LoVo (cell line): ENCODE measurements around the gene LYST.
"Not testable (repeated sequence)": the region's sequence is repeated elsewhere in the genome, so short reads cannot be mapped to it uniquely, and the experiment has no call there.

Source experiments
- DNase-seq: peaks from one replicate; pipeline ENCODE4 v3.0.0-alpha.2; 2016; ENCODE audit warnings: low spot score

Gene LYST, protein sequence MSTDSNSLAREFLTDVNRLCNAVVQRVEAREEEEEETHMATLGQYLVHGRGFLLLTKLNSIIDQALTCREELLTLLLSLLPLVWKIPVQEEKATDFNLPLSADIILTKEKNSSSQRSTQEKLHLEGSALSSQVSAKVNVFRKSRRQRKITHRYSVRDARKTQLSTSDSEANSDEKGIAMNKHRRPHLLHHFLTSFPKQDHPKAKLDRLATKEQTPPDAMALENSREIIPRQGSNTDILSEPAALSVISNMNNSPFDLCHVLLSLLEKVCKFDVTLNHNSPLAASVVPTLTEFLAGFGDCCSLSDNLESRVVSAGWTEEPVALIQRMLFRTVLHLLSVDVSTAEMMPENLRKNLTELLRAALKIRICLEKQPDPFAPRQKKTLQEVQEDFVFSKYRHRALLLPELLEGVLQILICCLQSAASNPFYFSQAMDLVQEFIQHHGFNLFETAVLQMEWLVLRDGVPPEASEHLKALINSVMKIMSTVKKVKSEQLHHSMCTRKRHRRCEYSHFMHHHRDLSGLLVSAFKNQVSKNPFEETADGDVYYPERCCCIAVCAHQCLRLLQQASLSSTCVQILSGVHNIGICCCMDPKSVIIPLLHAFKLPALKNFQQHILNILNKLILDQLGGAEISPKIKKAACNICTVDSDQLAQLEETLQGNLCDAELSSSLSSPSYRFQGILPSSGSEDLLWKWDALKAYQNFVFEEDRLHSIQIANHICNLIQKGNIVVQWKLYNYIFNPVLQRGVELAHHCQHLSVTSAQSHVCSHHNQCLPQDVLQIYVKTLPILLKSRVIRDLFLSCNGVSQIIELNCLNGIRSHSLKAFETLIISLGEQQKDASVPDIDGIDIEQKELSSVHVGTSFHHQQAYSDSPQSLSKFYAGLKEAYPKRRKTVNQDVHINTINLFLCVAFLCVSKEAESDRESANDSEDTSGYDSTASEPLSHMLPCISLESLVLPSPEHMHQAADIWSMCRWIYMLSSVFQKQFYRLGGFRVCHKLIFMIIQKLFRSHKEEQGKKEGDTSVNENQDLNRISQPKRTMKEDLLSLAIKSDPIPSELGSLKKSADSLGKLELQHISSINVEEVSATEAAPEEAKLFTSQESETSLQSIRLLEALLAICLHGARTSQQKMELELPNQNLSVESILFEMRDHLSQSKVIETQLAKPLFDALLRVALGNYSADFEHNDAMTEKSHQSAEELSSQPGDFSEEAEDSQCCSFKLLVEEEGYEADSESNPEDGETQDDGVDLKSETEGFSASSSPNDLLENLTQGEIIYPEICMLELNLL (N-terminal part only)

GRCh38 chr1:235866205-235866912 is at the start of gene LYST:
Gene LYST, minus strand, starts transcription at chr1:235866906. Its CDS starts 36,489 bp downstream, at chr1:235830417.
- DNase-seq = peak; percentile 57

GRCh38 chr1:235915489-235915888 is 48.8 kb upstream of the LYST start:
- DNase-seq = not testable (repeated sequence)

- DNase-seq = no peak
Observed at GRCh38 chr1:235913311-235913710, 46.6 kb upstream of the LYST start.

- DNase-seq = no peak
Observed at GRCh38 chr1:235911876-235912275, 45.2 kb upstream of the LYST start.

- no peak for DNase-seq
Observed at GRCh38 chr1:235911300-235911662, 44.6 kb upstream of the LYST start.

- DNase-seq = peak; percentile 81
Observed at GRCh38 chr1:235910357-235911299, 43.9 kb upstream of the LYST start.

- peak; percentile 82 for DNase-seq
Observed at GRCh38 chr1:235908742-235909520, 42.2 kb upstream of the LYST start.

- DNase-seq = no peak
Observed at GRCh38 chr1:235907897-235908240, 41.2 kb upstream of the LYST start.

DNA sequence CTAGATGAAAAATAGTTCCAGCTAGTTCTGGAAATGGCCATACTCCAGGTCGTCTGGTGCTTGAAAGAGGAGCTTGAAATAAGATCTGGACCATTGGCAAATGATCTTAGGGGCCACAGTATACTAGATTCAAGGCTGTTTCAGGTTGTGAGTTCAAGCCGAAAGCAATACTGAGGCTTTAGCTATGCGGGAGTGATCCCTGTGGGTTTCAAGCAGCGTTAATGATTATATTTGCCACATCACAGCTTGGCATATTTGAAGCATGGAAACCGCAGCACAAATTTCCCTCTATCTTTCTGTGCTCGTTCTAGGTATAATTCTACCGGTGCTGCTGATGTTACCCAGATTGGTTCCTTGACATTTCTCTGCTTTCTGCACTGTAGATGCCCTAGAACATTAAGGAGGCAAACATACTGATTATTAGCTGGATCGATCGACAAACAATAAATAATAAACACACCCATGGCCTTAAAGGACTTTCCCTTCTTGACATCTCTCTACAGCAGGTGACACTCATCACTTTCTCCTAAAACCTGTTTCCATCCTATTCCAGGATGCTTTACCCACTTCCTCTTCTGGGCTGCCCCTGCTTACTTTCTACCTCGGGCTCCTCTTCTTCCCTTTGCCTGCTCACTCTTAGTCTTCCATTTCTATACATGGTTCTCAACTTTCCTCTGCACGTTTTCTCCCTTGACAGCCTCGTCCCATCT is 40.6 kb upstream of the LYST start:
- no peak for DNase-seq

DNA sequence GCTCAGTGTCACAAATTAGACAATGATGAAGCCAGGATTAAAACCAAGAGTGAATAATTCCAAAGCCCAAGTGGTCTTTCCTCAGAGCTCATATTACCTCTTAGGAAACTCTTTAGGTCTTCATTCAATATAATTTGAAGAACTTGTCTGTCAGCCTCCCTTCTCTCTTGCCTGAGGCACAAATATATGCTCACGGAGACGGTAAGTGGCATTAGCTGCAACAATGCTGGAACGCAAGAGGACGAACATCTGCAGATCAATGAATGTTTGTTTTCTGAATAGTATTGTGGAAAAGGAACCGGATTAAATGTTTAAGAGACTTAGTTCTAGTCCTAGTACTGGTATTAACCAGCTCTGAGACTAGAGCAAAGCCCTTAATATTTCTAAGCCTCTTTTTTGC is 39.7 kb upstream of the LYST start:
- no peak for DNase-seq

DNA sequence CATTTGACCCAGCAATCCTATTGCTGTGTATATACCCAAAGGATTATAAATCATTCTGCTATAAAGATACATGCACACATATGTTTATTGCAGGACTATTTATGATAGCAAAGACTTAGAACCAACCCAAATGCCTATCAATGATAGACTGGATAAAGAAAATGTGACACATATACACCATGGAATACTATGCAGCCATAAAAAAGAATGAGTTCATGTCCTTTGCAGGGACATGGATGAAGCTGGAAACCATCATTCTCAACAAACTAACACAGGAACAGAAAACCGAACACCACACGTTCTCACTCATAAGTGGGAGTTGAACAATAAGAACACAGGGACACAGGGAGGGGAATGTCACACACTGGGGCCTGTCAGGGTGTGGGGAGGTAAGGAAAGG is 37.1 kb upstream of the LYST start:
- DNase-seq = not testable (repeated sequence)

GRCh38 chr1:235902677-235903542 is 36.2 kb upstream of the LYST start:
- peak; percentile 89 for DNase-seq

- no peak for DNase-seq
Observed at GRCh38 chr1:235901461-235901860, 34.8 kb upstream of the LYST start.

GRCh38 chr1:235898126-235898525 is 31.4 kb upstream of the LYST start:
- no peak for DNase-seq

GRCh38 chr1:235893840-235894239 is 27.1 kb upstream of the LYST start:
- peak; percentile 58 for DNase-seq

- no peak for DNase-seq
Observed at GRCh38 chr1:235892734-235893413, 26.2 kb upstream of the LYST start.

DNA sequence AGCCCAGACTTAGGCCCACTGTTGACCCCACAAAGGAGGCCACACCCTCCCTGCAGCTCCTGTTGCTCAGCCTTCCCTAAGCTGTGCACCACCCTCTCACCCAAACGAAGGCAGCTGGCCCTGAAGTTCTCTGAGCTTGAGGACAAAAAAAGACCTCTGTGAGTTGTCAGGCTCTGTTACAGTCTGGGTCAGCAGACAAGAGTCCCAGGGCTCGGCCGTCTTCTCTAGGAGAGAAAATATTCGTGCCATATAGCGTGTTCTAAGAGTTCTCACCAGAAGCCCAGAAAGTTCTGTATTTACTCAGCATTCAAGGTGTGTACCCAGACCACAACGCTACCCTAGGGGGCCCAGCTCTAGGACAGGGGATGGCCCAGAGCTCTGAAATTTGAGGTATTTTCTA is 25.5 kb upstream of the LYST start:
- DNase-seq = no peak
